ENCODE measurements around the gene TASP1.
"Not testable (repeated sequence)": the region's sequence is repeated elsewhere in the genome, so short reads cannot be mapped to it uniquely, and the experiment has no call there.

The TASP1 gene

GRCh38 chr20:13648291-13649228 lies 9.8 kb upstream of the TASP1 start:
- Histone ChIP-seq H3K9ac (ENCODE audit: low read length in 5 of 5) (no peak overlapping the region), H3K4me3 (ENCODE audit: low read depth in 1 of 5, low read length in 5 of 5) (no peak overlapping the region), H3K27me3 (ENCODE audit: control insufficient read depth in 5 of 5, insufficient read depth in 4 of 5, low read length in 5 of 5) (peaks cover 0 to 4% (median 0%) of the 10 kb centered on the region in 5 donors), H3K4me1 (ENCODE audit: control insufficient read depth in 5 of 5, insufficient read depth in 5 of 5, low read length in 5 of 5) (no peaks in the 10 kb centered on the region), H3K9me3 (ENCODE audit: control insufficient read depth in 5 of 5, low read length in 5 of 5) (peaks cover 0 to 3% (median 0%) of the 10 kb centered on the region in 5 donors), H3K36me3 (ENCODE audit: control insufficient read depth in 5 of 5, insufficient read depth in 5 of 5, low read length in 5 of 5) (no peaks in the 10 kb centered on the region), H3K27ac (ENCODE audit: low read depth, low read length) (no peak overlapping the region)

- Histone ChIP-seq H3K4me1 (ENCODE audit: control insufficient read depth in 5 of 5, insufficient read depth in 5 of 5, low read length in 5 of 5) (peaks cover 1 to 5% (median 4%) of the 10 kb centered on the region in 5 donors), H3K27me3 (ENCODE audit: control insufficient read depth in 5 of 5, insufficient read depth in 4 of 5, low read length in 5 of 5) (peaks cover 0 to under 1% (median 0%) of the 10 kb centered on the region in 5 donors), H3K4me3 (ENCODE audit: low read depth in 1 of 5, low read length in 5 of 5) (no peak overlapping the region), H3K9me3 (ENCODE audit: control insufficient read depth in 5 of 5, low read length in 5 of 5) (peaks cover 0 to 3% (median 0%) of the 10 kb centered on the region in 5 donors), H3K27ac (ENCODE audit: low read depth, low read length) (no peak overlapping the region), H3K9ac (ENCODE audit: low read length in 5 of 5) (no peak overlapping the region), H3K36me3 (ENCODE audit: control insufficient read depth in 5 of 5, insufficient read depth in 5 of 5, low read length in 5 of 5) (no peaks in the 10 kb centered on the region)
These were observed 5.3 kb upstream of the TASP1 start for GRCh38 chr20:13644010-13644409.

- H3K27me3 ChIP-seq (ENCODE audit: control insufficient read depth in 5 of 5, insufficient read depth in 4 of 5, low read length in 5 of 5): peaks cover 0 to 3% (median 0%) of the 10 kb centered on the region in 5 donors
- H3K9ac ChIP-seq (ENCODE audit: low read length in 5 of 5): peak overlapping the region; percentile 73 to 96 (median 91)
- H3K27ac ChIP-seq (ENCODE audit: low read depth, low read length): peak overlapping the region; percentile 82
- H3K4me3 ChIP-seq (ENCODE audit: low read depth in 1 of 5, low read length in 5 of 5): peak overlapping the region; percentile 92 to 98 (median 97)
- no peaks in the 10 kb centered on the region for H3K9me3 ChIP-seq (ENCODE audit: control insufficient read depth in 5 of 5, low read length in 5 of 5)
- H3K36me3 ChIP-seq (ENCODE audit: control insufficient read depth in 5 of 5, insufficient read depth in 5 of 5, low read length in 5 of 5): no peaks in the 10 kb centered on the region
- H3K4me1 ChIP-seq (ENCODE audit: control insufficient read depth in 5 of 5, insufficient read depth in 5 of 5, low read length in 5 of 5): peaks cover 4 to 19% (median 13%) of the 10 kb centered on the region in 5 donors
These were observed 392 bp upstream of the TASP1 start for GRCh38 chr20:13639150-13639497.

- H3K4me1 ChIP-seq (ENCODE audit: control insufficient read depth in 5 of 5, insufficient read depth in 5 of 5, low read length in 5 of 5): peaks cover 4 to 19% (median 13%) of the 10 kb centered on the region in 5 donors
- peak overlapping the region; percentile 82 for H3K27ac ChIP-seq (ENCODE audit: low read depth, low read length)
- H3K36me3 ChIP-seq (ENCODE audit: control insufficient read depth in 5 of 5, insufficient read depth in 5 of 5, low read length in 5 of 5): no peaks in the 10 kb centered on the region
- peaks cover 0 to 3% (median 0%) of the 10 kb centered on the region in 5 donors for H3K27me3 ChIP-seq (ENCODE audit: control insufficient read depth in 5 of 5, insufficient read depth in 4 of 5, low read length in 5 of 5)
- H3K9ac ChIP-seq (ENCODE audit: low read length in 5 of 5): peak overlapping the region; percentile 87 to 96 (median 94)
- H3K9me3 ChIP-seq (ENCODE audit: control insufficient read depth in 5 of 5, low read length in 5 of 5): no peaks in the 10 kb centered on the region
- H3K4me3 ChIP-seq (ENCODE audit: low read depth in 1 of 5, low read length in 5 of 5): peak overlapping the region; percentile 95 to 98 (median 97)
These were observed 603 bp downstream of the TASP1 start for GRCh38 chr20:13638162-13638495.

- Histone ChIP-seq H3K9ac (ENCODE audit: low read length in 5 of 5) (no peak overlapping the region), H3K9me3 (ENCODE audit: control insufficient read depth in 5 of 5, low read length in 5 of 5) (no peaks in the 10 kb centered on the region), H3K27me3 (ENCODE audit: control insufficient read depth in 5 of 5, insufficient read depth in 4 of 5, low read length in 5 of 5) (no peaks in the 10 kb centered on the region), H3K27ac (ENCODE audit: low read depth, low read length) (no peak overlapping the region), H3K4me1 (ENCODE audit: control insufficient read depth in 5 of 5, insufficient read depth in 5 of 5, low read length in 5 of 5) (peaks cover 0 to 7% (median 1%) of the 10 kb centered on the region in 5 donors), H3K36me3 (ENCODE audit: control insufficient read depth in 5 of 5, insufficient read depth in 5 of 5, low read length in 5 of 5) (peaks cover 0 to 14% (median 9%) of the 10 kb centered on the region in 5 donors), H3K4me3 (ENCODE audit: low read depth in 1 of 5, low read length in 5 of 5) (no peak overlapping the region)
These were observed 6.3 kb downstream of the TASP1 start for GRCh38 chr20:13632431-13632830.

- H3K27me3 ChIP-seq (ENCODE audit: control insufficient read depth in 5 of 5, insufficient read depth in 4 of 5, low read length in 5 of 5); H3K4me3 ChIP-seq (ENCODE audit: low read depth in 1 of 5, low read length in 5 of 5); H3K27ac ChIP-seq (ENCODE audit: low read depth, low read length); H3K9me3 ChIP-seq (ENCODE audit: control insufficient read depth in 5 of 5, low read length in 5 of 5); H3K4me1 ChIP-seq (ENCODE audit: control insufficient read depth in 5 of 5, insufficient read depth in 5 of 5, low read length in 5 of 5); H3K9ac ChIP-seq (ENCODE audit: low read length in 5 of 5): not testable (repeated sequence)
- H3K36me3 ChIP-seq (ENCODE audit: control insufficient read depth in 5 of 5, insufficient read depth in 5 of 5, low read length in 5 of 5): peaks cover 2 to 16% (median 9%) of the 10 kb centered on the region in 5 donors
These were observed 11.2 kb downstream of the TASP1 start for GRCh38 chr20:13627525-13627924.

- Histone ChIP-seq H3K36me3 (ENCODE audit: control insufficient read depth in 5 of 5, insufficient read depth in 5 of 5, low read length in 5 of 5) (peaks cover 2 to 21% (median 11%) of the 10 kb centered on the region in 5 donors), H3K27me3 (ENCODE audit: control insufficient read depth in 5 of 5, insufficient read depth in 4 of 5, low read length in 5 of 5) (no peaks in the 10 kb centered on the region), H3K4me1 (ENCODE audit: control insufficient read depth in 5 of 5, insufficient read depth in 5 of 5, low read length in 5 of 5) (peaks cover 0 to 7% (median 2%) of the 10 kb centered on the region in 5 donors), H3K4me3 (ENCODE audit: low read depth in 1 of 5, low read length in 5 of 5) (no peak overlapping the region), H3K9me3 (ENCODE audit: control insufficient read depth in 5 of 5, low read length in 5 of 5) (no peaks in the 10 kb centered on the region), H3K9ac (ENCODE audit: low read length in 5 of 5) (no peak overlapping the region), H3K27ac (ENCODE audit: low read depth, low read length) (no peak overlapping the region)
These were observed 12.0 kb downstream of the TASP1 start for GRCh38 chr20:13626724-13627123.

- Histone ChIP-seq H3K9me3 (ENCODE audit: control insufficient read depth in 5 of 5, low read length in 5 of 5) (no peaks in the 10 kb centered on the region), H3K27me3 (ENCODE audit: control insufficient read depth in 5 of 5, insufficient read depth in 4 of 5, low read length in 5 of 5) (no peaks in the 10 kb centered on the region), H3K27ac (ENCODE audit: low read depth, low read length) (no peak overlapping the region), H3K4me1 (ENCODE audit: control insufficient read depth in 5 of 5, insufficient read depth in 5 of 5, low read length in 5 of 5) (peaks cover 0 to 7% (median 2%) of the 10 kb centered on the region in 5 donors), H3K36me3 (ENCODE audit: control insufficient read depth in 5 of 5, insufficient read depth in 5 of 5, low read length in 5 of 5) (peaks cover 2 to 21% (median 11%) of the 10 kb centered on the region in 5 donors), H3K9ac (ENCODE audit: low read length in 5 of 5) (no peak overlapping the region), H3K4me3 (ENCODE audit: low read depth in 1 of 5, low read length in 5 of 5) (no peak overlapping the region)
These were observed 13.3 kb downstream of the TASP1 start for GRCh38 chr20:13625304-13625979.

- H3K9ac ChIP-seq (ENCODE audit: low read length in 5 of 5); H3K27ac ChIP-seq (ENCODE audit: low read depth, low read length); H3K4me3 ChIP-seq (ENCODE audit: low read depth in 1 of 5, low read length in 5 of 5); H3K9me3 ChIP-seq (ENCODE audit: control insufficient read depth in 5 of 5, low read length in 5 of 5); H3K27me3 ChIP-seq (ENCODE audit: control insufficient read depth in 5 of 5, insufficient read depth in 4 of 5, low read length in 5 of 5); H3K36me3 ChIP-seq (ENCODE audit: control insufficient read depth in 5 of 5, insufficient read depth in 5 of 5, low read length in 5 of 5); H3K4me1 ChIP-seq (ENCODE audit: control insufficient read depth in 5 of 5, insufficient read depth in 5 of 5, low read length in 5 of 5): not testable (repeated sequence)
These were observed 19.3 kb downstream of the TASP1 start for GRCh38 chr20:13619415-13619814.

- H3K27ac ChIP-seq (ENCODE audit: low read depth, low read length); H3K9me3 ChIP-seq (ENCODE audit: control insufficient read depth in 5 of 5, low read length in 5 of 5); H3K27me3 ChIP-seq (ENCODE audit: control insufficient read depth in 5 of 5, insufficient read depth in 4 of 5, low read length in 5 of 5); H3K36me3 ChIP-seq (ENCODE audit: control insufficient read depth in 5 of 5, insufficient read depth in 5 of 5, low read length in 5 of 5); H3K4me3 ChIP-seq (ENCODE audit: low read depth in 1 of 5, low read length in 5 of 5); H3K9ac ChIP-seq (ENCODE audit: low read length in 5 of 5): not testable (repeated sequence)
- peaks cover 0 to 13% (median 7%) of the 10 kb centered on the region in 5 donors for H3K4me1 ChIP-seq (ENCODE audit: control insufficient read depth in 5 of 5, insufficient read depth in 5 of 5, low read length in 5 of 5)
These were observed 20.3 kb downstream of the TASP1 start for GRCh38 chr20:13618456-13618855.

Data from subcutaneous abdominal adipose tissue (tissue), 5 donors.